Measurements from ENCODE around the gene IFIT1B. TPM values are rescaled to one million over a fixed set of nuclear protein-coding genes. Genes with fewer than 3 reads are reported as not detected.

The IFIT1B gene
- total and polyA plus RNA-seq, 11 donors: 0.24 to 0.25 TPM; not detected in 9

DNA sequence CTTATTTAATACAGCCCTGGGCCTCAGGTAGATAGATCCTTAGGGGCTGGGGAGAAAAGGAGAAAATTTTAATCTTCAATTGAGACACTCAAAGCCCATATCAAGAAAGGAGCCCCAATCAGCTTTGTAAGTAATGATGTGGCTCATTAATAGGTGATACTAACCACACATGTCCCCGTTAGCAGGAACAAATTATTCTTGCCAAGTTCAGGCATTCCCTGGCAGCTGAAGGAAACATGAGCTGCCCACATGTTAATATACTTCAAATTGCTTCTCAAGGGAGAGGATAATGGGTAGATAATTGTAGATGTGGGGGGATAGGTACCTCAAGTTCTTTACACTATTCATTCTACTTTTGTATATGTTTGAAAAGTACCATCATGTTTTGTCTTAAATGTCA lies 51.0 kb downstream of the IFIT1B start:
- Histone ChIP-seq H3K27me3 (no peaks in the 10 kb centered on the region), H3K4me1 (peaks cover 0 to 38% (median 9%) of the 10 kb centered on the region in 12 donors), H3K9me3 (no peaks in the 10 kb centered on the region), H3K36me3 (no peaks in the 10 kb centered on the region), H3K27ac (peak overlapping the region in 4 of 12 donors; percentile 12 to 30 (median 24)), H3K4me3 (no peak overlapping the region)
- TF ChIP-seq, protein P1, sequence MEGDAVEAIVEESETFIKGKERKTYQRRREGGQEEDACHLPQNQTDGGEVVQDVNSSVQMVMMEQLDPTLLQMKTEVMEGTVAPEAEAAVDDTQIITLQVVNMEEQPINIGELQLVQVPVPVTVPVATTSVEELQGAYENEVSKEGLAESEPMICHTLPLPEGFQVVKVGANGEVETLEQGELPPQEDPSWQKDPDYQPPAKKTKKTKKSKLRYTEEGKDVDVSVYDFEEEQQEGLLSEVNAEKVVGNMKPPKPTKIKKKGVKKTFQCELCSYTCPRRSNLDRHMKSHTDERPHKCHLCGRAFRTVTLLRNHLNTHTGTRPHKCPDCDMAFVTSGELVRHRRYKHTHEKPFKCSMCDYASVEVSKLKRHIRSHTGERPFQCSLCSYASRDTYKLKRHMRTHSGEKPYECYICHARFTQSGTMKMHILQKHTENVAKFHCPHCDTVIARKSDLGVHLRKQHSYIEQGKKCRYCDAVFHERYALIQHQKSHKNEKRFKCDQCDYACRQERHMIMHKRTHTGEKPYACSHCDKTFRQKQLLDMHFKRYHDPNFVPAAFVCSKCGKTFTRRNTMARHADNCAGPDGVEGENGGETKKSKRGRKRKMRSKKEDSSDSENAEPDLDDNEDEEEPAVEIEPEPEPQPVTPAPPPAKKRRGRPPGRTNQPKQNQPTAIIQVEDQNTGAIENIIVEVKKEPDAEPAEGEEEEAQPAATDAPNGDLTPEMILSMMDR (IDR thresholded peaks at IDR 0.05): no peak
- TF ChIP-seq POLR2A (IDR thresholded peaks at IDR 0.05): no peak
- no peak for DNase-seq
- ATAC-seq: peak in 3 of 4 donors; percentile 64 to 79 (median 65)
- 18 to 50% (median 34%) methylated on average over 1 of the region's 1 CpG for WGBS, 4 donors
- intact Hi-C loops (cut with DNase I): loop anchor here in 6 of 10 donors (5.0 to 10.0 kb wide), 3 partner anchors 273 to 1446 kb away; partner anchors contain the start of genes KIF20B (in 6 of the 6) and RPP30 (in 1 of the 6)

DNA sequence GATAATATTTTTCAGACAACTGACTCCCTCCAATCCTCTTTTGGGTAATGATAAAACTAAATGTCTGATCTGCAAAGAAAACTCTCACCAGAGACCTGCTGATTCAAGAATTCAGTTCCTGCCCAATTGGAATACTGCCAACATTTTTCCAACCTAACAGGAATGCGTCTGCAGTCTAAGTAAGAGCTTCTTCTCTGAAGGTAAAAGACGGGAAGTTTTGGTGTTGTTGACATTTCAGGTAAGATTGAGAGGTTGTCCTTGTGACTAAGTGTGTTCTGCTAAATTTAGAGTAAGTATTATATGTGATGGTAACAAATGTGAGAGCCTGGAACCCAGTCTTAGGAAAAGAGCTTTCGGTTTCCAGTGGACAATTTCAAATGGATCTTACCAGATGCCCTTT lies 54.1 kb downstream of the IFIT1B start:
- intact Hi-C loops (cut with DNase I): loop anchor here in 3 of 10 donors (2.0 to 5.0 kb wide), 2 partner anchors 40 to 43 kb away; no protein-coding TSS in a partner anchor
- Histone ChIP-seq H3K4me3 (peak overlapping the region in 3 of 12 donors; percentile 2 to 13 (median 7)), H3K36me3 (peaks cover 0 to 2% (median 0%) of the 10 kb centered on the region in 9 donors), H3K9me3 (no peaks in the 10 kb centered on the region), H3K27ac (peak overlapping the region in 5 of 12 donors; percentile 1 to 40 (median 19)), H3K27me3 (no peaks in the 10 kb centered on the region), H3K4me1 (peaks cover 0 to 32% (median 9%) of the 10 kb centered on the region in 12 donors)
- TF ChIP-seq POLR2A (IDR thresholded peaks at IDR 0.05): no peak
- TF ChIP-seq, protein P1 (IDR thresholded peaks at IDR 0.05): no peak
- peak in 2 of 4 donors; percentile 24 to 28 for ATAC-seq
- DNase-seq: no peak
- WGBS, 4 donors: 33 to 42% (median 36%) methylated on average over 3 of the region's 3 CpGs

Other genes starting within 250 kb of the IFIT1B start
- 1 to 10 TPM in 3 of 9 donors, under 1 TPM in 6; 0.28 to 3.5 (median 0.42) TPM for gene CH25H, start 170.7 kb upstream of the IFIT1B start, total RNA-seq
- gene CH25H, start 170.7 kb upstream of the IFIT1B start, polyA plus RNA-seq: under 1 TPM; 0.24 to 0.27 TPM
- gene LIPA, start 126.3 kb upstream of the IFIT1B start, total RNA-seq: 100 to 1,000 TPM in 1 of 9 donors, 10 to 100 TPM in 8; 13.6 to 127 (median 18.8) TPM
- 10 to 100 TPM in 1 of 2 donors, 1 to 10 TPM in 1; 4.8 to 22.1 TPM for gene LIPA, start 126.3 kb upstream of the IFIT1B start, polyA plus RNA-seq
- 10 to 100 TPM in 3 of 9 donors, 1 to 10 TPM in 6; 2.3 to 30.2 (median 5.3) TPM for gene IFIT2, start 76.0 kb upstream of the IFIT1B start, total RNA-seq
- 1 to 10 TPM; 2.1 to 2.8 TPM for gene IFIT2, start 76.0 kb upstream of the IFIT1B start, polyA plus RNA-seq
- 100 to 1,000 TPM in 1 of 9 donors, 10 to 100 TPM in 4, 1 to 10 TPM in 4; 4.4 to 107 (median 12.1) TPM for gene IFIT3, start 50.1 kb upstream of the IFIT1B start, total RNA-seq
- 1 to 10 TPM; 4.6 to 5.0 TPM for gene IFIT3, start 50.1 kb upstream of the IFIT1B start, polyA plus RNA-seq
- gene IFIT1, start 14.6 kb downstream of the IFIT1B start, total RNA-seq: 10 to 100 TPM; 13.8 to 58.2 (median 25.6) TPM
- 10 to 100 TPM in 1 of 2 donors, 1 to 10 TPM in 1; 5.5 to 23.4 TPM for gene IFIT1, start 14.6 kb downstream of the IFIT1B start, polyA plus RNA-seq
- 10 to 100 TPM in 6 of 9 donors, 1 to 10 TPM in 3; 5.4 to 21.0 (median 10.4) TPM for gene IFIT5, start 36.5 kb downstream of the IFIT1B start, total RNA-seq
- gene IFIT5, start 36.5 kb downstream of the IFIT1B start, polyA plus RNA-seq: 1 to 10 TPM; 5.4 to 9.3 TPM
- 1 to 10 TPM; 2.0 to 6.6 (median 2.9) TPM for gene SLC16A12, start 157.5 kb downstream of the IFIT1B start, total RNA-seq
- gene SLC16A12, start 157.5 kb downstream of the IFIT1B start, polyA plus RNA-seq: 1 to 10 TPM; 1.7 to 4.3 TPM

All from heart left ventricle (tissue), 16 donors.